Activated T-cell treated with anti-CD3 and anti-CD28 coated beads, Interleukin-2, amount 50 U/mL, for 4 hours (primary cell): Measurements from ENCODE around the gene LHFPL3. TPM values are rescaled to one million over a fixed set of nuclear protein-coding genes. Genes with fewer than 3 reads are reported as not detected.

Source experiments
- ATAC-seq, 2 donors: fragments of 200-7000 bp; cut with Tn5 transposase; one replicate each; pipeline ENCODE4 v1.10.0; 2021
- DNase-seq: peaks from one replicate; pipeline ENCODE4 v3.0.0-alpha.2; 2020
- H3K27me3 Mint-ChIP-seq: one replicate; pipeline ENCODE4 v1.8.0; 2021; ENCODE audit warnings: low read depth, mixed read lengths
- H3K36me3 Mint-ChIP-seq: one replicate; pipeline ENCODE4 v1.8.0; 2022; ENCODE audit warnings: mixed read lengths; ENCODE audit not compliant: insufficient read depth
- H3K4me1 Mint-ChIP-seq: one replicate; pipeline ENCODE4 v1.8.0; 2021; ENCODE audit warnings: low read depth, mixed read lengths
- H3K4me3 Mint-ChIP-seq: one replicate; pipeline ENCODE4 v1.8.0; 2021; ENCODE audit warnings: mild to moderate bottlenecking, moderate library complexity, mixed read lengths
- H3K9me3 Mint-ChIP-seq: one replicate; pipeline ENCODE4 v1.8.0; 2021; ENCODE audit warnings: mixed read lengths
- total RNA-seq, 3 donors: library from RNA; stranded (reverse); gene quantifications; one replicate each; pipeline ENCODE4 v1.2.1, GENCODE V29; 2021

Gene LHFPL3
- total RNA-seq, 3 donors from 2014 or later: not detected

DNA sequence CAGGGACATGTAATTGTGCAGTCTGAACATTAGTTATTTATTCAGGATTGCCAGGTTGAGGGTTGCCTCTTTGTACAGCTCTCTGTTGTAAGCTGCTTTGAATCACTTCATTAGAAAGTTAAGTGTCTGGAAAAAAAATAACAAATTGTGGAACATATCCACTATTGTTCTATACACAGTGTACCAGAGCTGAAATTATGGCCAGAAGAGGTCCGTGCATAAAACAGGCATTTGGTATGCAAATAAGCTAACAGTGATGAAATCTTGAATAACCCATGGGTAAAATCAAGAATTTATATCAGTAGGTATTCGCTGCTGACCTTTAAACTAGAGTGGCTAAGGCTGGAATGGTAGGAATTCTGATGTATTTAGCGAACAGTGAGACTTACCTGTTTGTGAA lies 152.1 kb downstream of the LHFPL3 start:
- no peak overlapping the region for H3K4me3 Mint-ChIP-seq
- no peak for DNase-seq
- no peaks in the 10 kb centered on the region for H3K36me3 Mint-ChIP-seq
- H3K9me3 Mint-ChIP-seq: no peaks in the 10 kb centered on the region
- no peaks in the 10 kb centered on the region for H3K4me1 Mint-ChIP-seq
- no peak for ATAC-seq
- H3K27me3 Mint-ChIP-seq: peaks cover 3% of the 10 kb centered on the region

DNA sequence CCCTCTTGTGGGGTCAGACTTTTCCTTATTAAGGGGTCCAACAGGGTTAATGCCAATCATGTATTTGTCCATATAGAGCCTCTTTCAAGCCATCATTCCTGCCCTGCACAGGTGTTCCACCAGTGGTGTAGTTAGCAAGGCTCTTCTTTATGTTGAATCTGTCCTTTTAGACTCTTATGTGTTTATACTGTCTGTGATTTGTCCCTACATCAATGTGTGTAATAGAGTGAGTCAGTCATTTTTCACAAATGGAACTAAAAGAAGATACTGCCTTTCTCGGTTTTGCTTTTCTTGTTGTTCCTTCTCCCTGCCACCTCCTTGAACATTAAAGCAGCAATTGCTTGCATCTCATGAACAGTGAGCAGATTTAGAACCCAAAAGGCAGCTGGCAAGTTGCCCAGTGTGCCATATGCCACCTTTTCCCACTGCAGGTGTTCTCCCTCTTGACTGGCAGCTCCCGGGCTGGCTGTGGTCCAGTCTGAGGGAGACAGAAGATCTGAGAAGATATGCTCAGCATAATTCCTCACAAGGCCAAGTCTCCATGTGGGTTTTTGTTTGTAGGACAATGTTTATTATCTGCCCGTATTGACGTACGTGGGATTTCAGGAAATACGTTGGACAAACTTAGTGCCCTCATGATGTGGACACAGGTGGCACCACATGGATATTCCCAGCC lies 154.1 kb downstream of the LHFPL3 start:
- no peak for ATAC-seq
- peaks cover 2% of the 10 kb centered on the region for H3K27me3 Mint-ChIP-seq
- no peaks in the 10 kb centered on the region for H3K36me3 Mint-ChIP-seq

DNA sequence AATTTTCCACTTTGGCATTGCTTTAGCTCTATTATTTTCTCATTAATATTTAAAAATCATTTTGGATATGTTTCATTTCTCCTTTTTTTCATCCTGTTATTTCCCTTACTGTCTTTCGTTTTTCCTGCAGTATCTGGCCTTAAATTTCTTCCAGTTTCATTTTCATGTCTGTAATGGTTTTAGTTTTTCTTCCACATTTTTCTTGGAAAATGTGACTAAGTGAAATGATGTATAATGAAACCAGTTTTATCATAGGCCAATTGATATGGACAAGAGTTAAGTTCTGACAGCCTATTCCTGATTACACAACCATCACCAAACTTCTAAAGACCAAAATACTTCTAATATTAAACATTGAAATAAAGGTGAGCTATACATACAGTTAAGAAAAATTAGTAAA lies 158.5 kb downstream of the LHFPL3 start:
- Mint-ChIP-seq H3K36me3 (no peaks in the 10 kb centered on the region), H3K4me3 (no peak overlapping the region), H3K9me3 (no peaks in the 10 kb centered on the region), H3K27me3 (peaks cover 4% of the 10 kb centered on the region), H3K4me1 (no peaks in the 10 kb centered on the region)
- ATAC-seq (no peak), DNase-seq (no peak)

More for the DNA sequence above, 154.1 kb downstream of the LHFPL3 start:
- DNase-seq: no peak
- H3K4me1 Mint-ChIP-seq: no peaks in the 10 kb centered on the region
- no peak overlapping the region for H3K4me3 Mint-ChIP-seq
- H3K9me3 Mint-ChIP-seq: no peaks in the 10 kb centered on the region

DNA sequence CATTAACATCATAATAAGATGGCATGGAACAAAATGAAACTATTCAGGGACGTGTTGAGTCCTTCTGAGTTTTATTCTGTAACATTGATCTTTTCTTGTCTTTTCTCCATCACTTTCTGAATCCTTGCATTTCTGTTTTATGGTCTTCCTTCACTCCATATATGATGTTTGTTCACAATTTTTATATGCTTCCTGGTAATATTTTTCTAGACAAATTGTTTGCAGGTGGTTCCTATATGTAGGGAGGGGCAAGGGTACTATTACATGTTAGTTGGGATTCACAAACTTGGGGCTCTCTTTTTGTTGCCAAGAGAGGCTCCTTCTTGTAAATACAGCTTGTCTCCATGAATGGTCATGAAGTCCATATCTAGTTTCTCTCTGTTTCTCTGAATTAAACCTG lies 159.2 kb downstream of the LHFPL3 start:
- Mint-ChIP-seq H3K36me3 (no peaks in the 10 kb centered on the region), H3K9me3 (no peaks in the 10 kb centered on the region), H3K27me3 (peaks cover 4% of the 10 kb centered on the region), H3K4me1 (no peaks in the 10 kb centered on the region), H3K4me3 (no peak overlapping the region)
- no peak for ATAC-seq
- DNase-seq: no peak

DNA sequence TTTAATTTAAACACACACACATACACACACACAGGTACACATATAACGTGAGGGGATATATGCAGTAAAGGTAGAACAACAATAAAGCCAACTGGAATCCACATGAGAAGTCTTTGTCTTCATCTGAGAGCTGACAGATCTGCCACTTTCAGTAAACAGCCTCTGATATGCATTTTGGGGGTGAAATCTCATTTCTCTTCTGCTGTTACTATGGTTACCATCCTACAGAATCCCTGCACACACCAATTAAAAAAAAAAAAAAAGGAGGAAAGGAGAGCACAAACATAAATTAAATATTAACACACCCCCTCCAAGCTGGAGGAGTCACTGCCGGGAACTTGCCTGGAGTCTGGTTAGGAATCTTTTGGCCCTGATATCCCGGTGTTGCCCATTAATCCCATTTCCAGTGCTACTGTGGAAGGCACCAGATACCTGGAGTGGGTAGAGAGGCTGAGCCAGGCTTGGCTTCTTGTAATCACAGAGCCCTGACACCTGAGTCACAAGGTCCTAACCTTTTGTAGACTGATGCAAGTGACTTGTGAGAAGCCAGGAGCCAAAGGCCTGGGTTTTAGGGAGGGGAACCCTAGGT lies 169.1 kb downstream of the LHFPL3 start:
- Mint-ChIP-seq H3K4me3 (no peak overlapping the region), H3K4me1 (no peaks in the 10 kb centered on the region), H3K27me3 (peaks cover 3% of the 10 kb centered on the region), H3K9me3 (no peaks in the 10 kb centered on the region), H3K36me3 (no peaks in the 10 kb centered on the region)
- ATAC-seq (no peak), DNase-seq (no peak)

DNA sequence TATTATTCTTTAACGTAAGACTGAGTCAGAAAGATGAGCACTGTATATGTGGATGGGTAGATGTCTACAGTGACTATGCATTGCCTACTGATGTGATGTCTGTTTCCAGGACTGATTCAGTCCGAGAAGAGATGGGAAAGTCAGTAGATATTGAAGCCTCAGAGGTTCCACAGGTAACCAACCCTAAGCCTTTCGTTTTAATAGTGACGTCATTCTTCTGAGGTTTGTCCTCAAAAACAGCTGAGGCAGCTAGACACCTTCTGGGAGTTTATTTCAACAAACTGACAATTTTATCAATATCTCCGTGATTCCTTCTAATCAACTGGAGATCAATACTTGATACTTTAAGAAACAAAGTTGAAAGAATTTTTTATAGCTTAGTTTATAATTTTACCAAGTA lies 171.6 kb downstream of the LHFPL3 start:
- Mint-ChIP-seq H3K36me3 (no peaks in the 10 kb centered on the region), H3K27me3 (peaks cover 3% of the 10 kb centered on the region), H3K4me3 (no peak overlapping the region), H3K9me3 (peaks cover 4% of the 10 kb centered on the region), H3K4me1 (no peaks in the 10 kb centered on the region)
- ATAC-seq: no peak
- no peak for DNase-seq

DNA sequence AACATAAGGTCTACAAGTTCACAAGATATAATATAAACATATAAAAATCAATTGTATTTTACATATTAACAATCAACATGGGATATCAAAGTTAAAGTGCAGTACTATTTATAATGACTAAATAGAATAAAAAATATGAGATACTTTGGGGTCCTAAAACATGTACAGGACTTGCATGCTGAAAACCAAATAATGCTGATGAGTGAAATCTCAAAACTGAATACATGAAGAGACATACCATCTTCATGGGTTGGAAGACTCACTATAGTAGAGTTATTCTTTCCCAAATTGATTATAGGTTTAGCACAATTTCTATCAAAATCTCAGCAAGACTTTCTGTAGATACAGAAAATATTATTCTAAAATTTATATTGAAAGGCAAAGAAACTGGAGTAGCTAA lies 181.5 kb downstream of the LHFPL3 start:
- no peaks in the 10 kb centered on the region for H3K4me1 Mint-ChIP-seq

DNA sequence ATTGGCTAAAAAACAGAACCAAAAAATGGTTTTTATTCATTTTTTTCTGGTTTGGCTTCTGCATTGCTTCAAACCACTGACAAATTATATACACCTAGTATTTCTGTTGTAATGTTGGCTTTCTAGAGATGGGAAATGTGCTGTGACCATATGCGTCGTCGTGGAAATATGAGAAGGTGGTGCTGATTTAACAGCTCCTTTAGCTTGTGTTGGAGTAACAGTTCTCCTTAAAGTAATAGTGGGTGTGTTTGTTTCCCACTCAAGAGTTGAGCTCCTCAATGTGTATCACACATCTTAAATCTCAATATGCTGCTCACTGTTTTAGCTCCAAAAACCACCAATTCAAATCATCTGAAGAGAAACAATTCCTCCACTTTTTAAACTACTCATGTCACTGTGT lies 196.4 kb downstream of the LHFPL3 start:
- no peaks in the 10 kb centered on the region for H3K9me3 Mint-ChIP-seq
- DNase-seq (no peak), ATAC-seq (no peak)
- no peaks in the 10 kb centered on the region for H3K27me3 Mint-ChIP-seq
- no peak overlapping the region for H3K4me3 Mint-ChIP-seq
- no peaks in the 10 kb centered on the region for H3K4me1 Mint-ChIP-seq
- no peaks in the 10 kb centered on the region for H3K36me3 Mint-ChIP-seq

More for the DNA sequence above, 181.5 kb downstream of the LHFPL3 start:
- H3K9me3 Mint-ChIP-seq: peaks cover 3% of the 10 kb centered on the region
- DNase-seq (no peak), ATAC-seq (no peak)
- no peaks in the 10 kb centered on the region for H3K36me3 Mint-ChIP-seq
- no peak overlapping the region for H3K4me3 Mint-ChIP-seq
- no peaks in the 10 kb centered on the region for H3K27me3 Mint-ChIP-seq

DNA sequence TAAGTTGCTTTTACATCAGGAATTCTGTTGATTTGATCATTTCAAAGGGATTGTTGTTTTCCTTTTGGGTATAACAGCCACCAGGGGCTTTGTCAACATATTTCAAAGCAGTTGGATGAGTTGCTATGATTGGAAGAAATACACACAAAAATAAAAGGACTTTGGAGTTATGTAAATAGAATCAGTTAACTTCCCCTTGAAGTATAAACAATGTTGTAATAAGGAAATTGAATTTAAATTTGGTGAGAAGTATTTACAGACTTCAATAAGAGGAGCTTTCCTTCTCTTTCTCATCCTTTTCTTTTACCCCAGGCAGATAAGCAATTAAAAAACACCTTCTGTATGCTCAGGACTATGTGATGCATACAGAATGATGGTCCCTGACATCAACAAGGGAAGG lies 199.7 kb downstream of the LHFPL3 start:
- ATAC-seq: no peak

DNA sequence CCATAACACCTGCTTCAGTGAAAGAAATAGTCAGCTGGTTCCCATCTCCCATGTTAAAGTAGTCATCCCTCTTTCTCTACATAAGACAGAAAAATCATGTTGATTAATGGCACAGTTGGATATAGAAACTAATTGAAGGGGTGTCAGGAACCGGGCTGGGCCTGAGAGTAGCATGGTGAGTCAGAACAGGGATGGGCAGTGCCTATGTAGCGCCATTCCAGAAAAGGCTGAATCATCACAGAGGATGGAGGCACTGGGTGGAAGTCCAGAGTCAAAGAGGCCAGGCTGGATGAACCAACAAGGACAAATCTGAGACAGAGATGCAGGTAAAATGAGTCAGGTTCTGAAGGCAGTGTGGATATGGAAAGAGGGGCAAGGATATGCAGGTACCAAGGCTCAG lies 201.2 kb downstream of the LHFPL3 start:
- ATAC-seq (no peak), DNase-seq (no peak)
- Mint-ChIP-seq H3K27me3 (no peaks in the 10 kb centered on the region), H3K4me1 (no peaks in the 10 kb centered on the region), H3K4me3 (no peak overlapping the region), H3K9me3 (no peaks in the 10 kb centered on the region), H3K36me3 (no peaks in the 10 kb centered on the region)

More for the DNA sequence above, 199.7 kb downstream of the LHFPL3 start:
- Mint-ChIP-seq H3K4me1 (no peaks in the 10 kb centered on the region), H3K27me3 (no peaks in the 10 kb centered on the region), H3K9me3 (no peaks in the 10 kb centered on the region), H3K36me3 (no peaks in the 10 kb centered on the region), H3K4me3 (no peak overlapping the region)
- no peak for DNase-seq

DNA sequence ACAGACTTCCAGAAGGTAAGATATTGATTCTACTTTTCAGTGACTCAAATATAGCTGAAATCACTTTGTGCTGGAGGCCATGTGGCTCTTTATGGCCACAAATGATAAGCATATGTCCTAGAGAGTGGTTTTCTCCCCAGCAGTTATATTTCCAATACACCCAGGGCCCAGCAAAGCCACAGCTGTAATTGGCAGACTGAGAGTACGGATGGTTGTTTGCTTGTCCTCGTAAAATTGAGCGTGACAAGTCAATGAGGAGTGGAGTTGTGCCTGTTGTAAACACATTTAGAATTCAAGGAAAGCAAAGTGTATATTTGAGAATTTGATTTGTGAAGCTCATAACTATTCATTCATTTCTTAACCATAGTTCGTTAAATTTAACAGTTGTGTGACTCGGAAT lies 201.8 kb downstream of the LHFPL3 start:
- Mint-ChIP-seq H3K4me3 (no peak overlapping the region), H3K9me3 (no peaks in the 10 kb centered on the region), H3K36me3 (no peaks in the 10 kb centered on the region), H3K4me1 (no peaks in the 10 kb centered on the region), H3K27me3 (no peaks in the 10 kb centered on the region)
- DNase-seq (no peak), ATAC-seq (no peak)

DNA sequence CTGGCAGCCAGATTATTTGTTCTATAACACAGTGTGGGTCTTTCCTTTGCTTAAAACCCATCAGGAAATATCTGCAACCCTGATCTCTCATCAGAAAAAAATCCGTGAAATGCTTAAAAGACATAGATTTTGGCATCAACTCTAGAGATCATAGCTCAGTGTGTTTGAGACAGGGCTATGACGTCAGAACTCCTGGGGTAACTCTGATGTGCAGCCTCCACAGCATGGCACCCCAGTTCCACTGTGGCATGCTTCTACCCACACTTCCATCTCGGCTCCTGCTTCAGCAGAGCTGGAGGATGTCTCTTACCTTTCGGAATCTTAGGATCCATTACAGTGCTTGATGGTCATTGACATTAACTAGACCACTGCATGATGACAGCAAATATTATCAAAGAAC lies 205.7 kb downstream of the LHFPL3 start:
- Mint-ChIP-seq H3K9me3 (no peaks in the 10 kb centered on the region), H3K27me3 (no peaks in the 10 kb centered on the region), H3K4me3 (no peak overlapping the region), H3K36me3 (no peaks in the 10 kb centered on the region), H3K4me1 (no peaks in the 10 kb centered on the region)
- no peak for DNase-seq
- no peak for ATAC-seq

DNA sequence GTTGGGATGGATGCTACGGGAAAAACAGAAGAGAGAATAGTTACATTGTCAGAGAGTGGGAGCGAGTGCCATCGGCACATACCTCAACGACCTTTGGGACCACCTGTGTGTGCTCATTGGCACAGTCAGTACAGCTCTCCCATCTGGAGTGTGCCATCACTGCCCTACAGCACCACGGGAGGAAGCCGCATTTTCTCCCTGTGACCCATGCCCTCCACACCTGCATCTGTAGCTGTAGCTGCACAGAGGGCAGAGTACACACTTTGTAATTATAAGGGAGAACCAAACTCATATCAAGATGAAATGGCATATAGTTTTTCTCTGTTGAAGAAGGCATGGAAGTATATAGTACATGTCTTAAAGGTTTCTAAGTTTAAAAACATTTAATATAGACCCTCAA lies 207.4 kb downstream of the LHFPL3 start:
- Mint-ChIP-seq H3K9me3 (no peaks in the 10 kb centered on the region), H3K4me3 (no peak overlapping the region), H3K4me1 (no peaks in the 10 kb centered on the region), H3K27me3 (no peaks in the 10 kb centered on the region), H3K36me3 (no peaks in the 10 kb centered on the region)
- ATAC-seq: no peak
- no peak for DNase-seq

DNA sequence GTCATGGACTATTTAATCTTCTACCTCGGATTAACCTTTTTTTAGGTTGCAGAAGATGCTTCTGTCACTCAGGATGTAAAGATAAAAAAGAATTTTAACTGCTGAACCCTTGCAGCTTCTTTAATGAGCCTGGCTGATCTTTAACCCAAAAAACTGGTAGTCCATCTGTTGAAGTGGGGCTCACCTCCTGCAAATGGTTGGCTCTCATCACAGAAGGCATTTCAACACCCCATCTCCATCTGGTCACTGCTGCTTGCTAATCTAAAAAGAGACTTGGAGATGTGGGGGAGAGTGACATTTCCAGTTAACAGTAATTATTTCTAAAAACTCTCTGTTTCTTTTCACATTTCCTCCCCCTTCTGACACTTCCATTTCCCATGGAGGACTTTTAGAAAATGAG lies 208.6 kb downstream of the LHFPL3 start:
- H3K27me3 Mint-ChIP-seq: no peaks in the 10 kb centered on the region
- ATAC-seq (no peak), DNase-seq (no peak)
- no peaks in the 10 kb centered on the region for H3K9me3 Mint-ChIP-seq
- no peaks in the 10 kb centered on the region for H3K4me1 Mint-ChIP-seq
- no peaks in the 10 kb centered on the region for H3K36me3 Mint-ChIP-seq
- no peak overlapping the region for H3K4me3 Mint-ChIP-seq

DNA sequence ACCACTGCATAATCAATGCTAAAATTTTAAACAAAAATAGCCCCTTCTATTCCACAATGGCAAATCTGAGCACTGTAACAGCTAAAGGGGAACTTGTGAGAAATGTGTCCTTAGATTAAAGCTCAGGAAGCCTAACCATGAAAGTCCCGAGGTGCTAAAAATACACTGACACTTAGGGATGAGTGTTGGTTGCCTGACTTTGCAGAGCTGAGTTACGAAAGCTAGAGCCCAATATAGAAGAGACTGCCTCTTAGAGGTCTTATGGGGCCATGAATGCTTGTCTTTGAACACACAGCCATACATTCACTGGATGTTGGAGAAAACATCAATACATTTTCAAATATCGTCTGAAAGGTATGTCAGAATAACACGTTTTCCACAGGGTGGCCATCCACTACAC lies 209.7 kb downstream of the LHFPL3 start:
- ATAC-seq (no peak), DNase-seq (no peak)
- H3K4me3 Mint-ChIP-seq: no peak overlapping the region
- no peaks in the 10 kb centered on the region for H3K9me3 Mint-ChIP-seq
- H3K27me3 Mint-ChIP-seq: no peaks in the 10 kb centered on the region
- no peaks in the 10 kb centered on the region for H3K36me3 Mint-ChIP-seq
- no peaks in the 10 kb centered on the region for H3K4me1 Mint-ChIP-seq
